ENCODE data around the gene UTP20. TPM values are rescaled to one million over a fixed set of nuclear protein-coding genes. Genes with fewer than 3 reads are reported as not detected.

The UTP20 gene
- total and polyA plus RNA-seq, 2 donors (not counting 3 experiments of a cell fraction or from before 2014, with no cell fraction given) = 4.6 to 23.1 TPM

DNA sequence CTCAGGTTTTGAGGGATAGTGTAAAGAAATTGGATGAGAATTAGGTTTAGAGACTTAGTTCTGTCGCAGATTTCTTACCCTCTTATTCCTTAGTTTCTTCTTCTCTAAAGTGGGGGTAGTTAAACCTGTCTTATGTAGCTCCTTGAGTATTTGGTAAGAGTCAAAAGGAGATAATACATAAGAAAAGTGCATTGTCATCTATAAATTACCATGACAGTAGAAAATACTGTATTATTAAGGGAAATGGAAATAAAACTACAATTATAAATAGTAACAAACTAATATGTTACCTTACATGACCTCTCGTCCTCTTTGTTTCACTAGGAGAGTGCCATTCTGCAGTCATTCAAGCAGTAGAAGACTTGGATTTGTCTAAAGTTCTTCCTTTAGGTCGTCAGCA, 49.0 kb downstream of the UTP20 start:
- no peaks in the 10 kb centered on the region for H3K79me2 ChIP-seq (ENCODE audit: control insufficient read depth, insufficient read depth, low read length)

More for the DNA sequence above, 49.0 kb downstream of the UTP20 start:
- no peaks in the 10 kb centered on the region for H3K4me1 ChIP-seq (ENCODE audit: control insufficient read depth, extremely low read depth, insufficient read depth, low read length)
- dilution Hi-C loops (cut with MboI; ENCODE audit: extremely low pct_ligation_motif_present, low sequenced_read_pairs) (no loop called here), intact Hi-C loops (cut with micrococcal nuclease) (no loop called here)
- DNase-seq (ENCODE audit: low read depth, low spot score) (no peak), FAIRE-seq (no peak)
- no peak overlapping the region for H3K27ac ChIP-seq (ENCODE audit: insufficient read depth, low read depth, low read length)
- H3K4me3 ChIP-seq (replicated peaks in 1 of 3; ENCODE audit: insufficient read depth in 1 of 3, low read depth in 1 of 3, low read length in 3 of 3) = no peak overlapping the region
- ChIA-PET CTCF (no interaction called here), POLR2A (no interaction called here)
- no peaks in the 10 kb centered on the region for H3K27me3 ChIP-seq (ENCODE audit: control insufficient read depth in 2 of 2, insufficient read depth in 2 of 2, low read length in 2 of 2)
- peaks cover 7 to 14% of the 10 kb centered on the region in 2 experiments for H3K36me3 ChIP-seq (ENCODE audit: control insufficient read depth in 2 of 2, extremely low read depth in 1 of 2, insufficient read depth in 2 of 2, low read length in 2 of 2)
- H3K9me1 ChIP-seq (replicated peaks; ENCODE audit: control insufficient read depth, extremely low read depth, insufficient read depth, low read length) = no peaks in the 10 kb centered on the region
- no peak overlapping the region for H2AFZ ChIP-seq (ENCODE audit: low read depth, low read length)
- H3K4me2 ChIP-seq (ENCODE audit: insufficient read depth, low read length) = no peak overlapping the region
- no TSS peak for BruUV-seq (replicated peaks)
- no peak for TF ChIP-seq MYC (IDR thresholded peaks at IDR 0.05; ENCODE audit: low read depth, low read length)
- TF ChIP-seq POLR2A (IDR thresholded peaks at IDR 0.05; ENCODE audit: low read depth, low read length) = no peak
- no peak for TF ChIP-seq GATA2 (IDR thresholded peaks at IDR 0.05; ENCODE audit: insufficient read depth, insufficient read length, low read depth, low read length)
- TF ChIP-seq JUN (IDR thresholded peaks at IDR 0.05; ENCODE audit: borderline replicate concordance, insufficient read depth, insufficient read length, low read depth) = no peak
- no peak for TF ChIP-seq POLR2AphosphoS5 (IDR thresholded peaks at IDR 0.05; ENCODE audit: insufficient read depth, low read depth, low read length)
- no peak for TF ChIP-seq FOS (IDR thresholded peaks at IDR 0.05; ENCODE audit: borderline replicate concordance, insufficient read depth, low read length)
- TF ChIP-seq MAX (IDR thresholded peaks at IDR 0.05; ENCODE audit: insufficient read depth, insufficient read length) = no peak
- TF ChIP-seq CTCF (IDR thresholded peaks at IDR 0.05; ENCODE audit: extremely low read depth in 1 of 2, insufficient read depth in 1 of 2, low read depth in 1 of 2, low read length in 2 of 2) = no peak
- no peak for TF ChIP-seq EZH2 (IDR thresholded peaks at IDR 0.05; ENCODE audit: borderline replicate concordance, low read depth, low read length, severe bottlenecking)
- H4K20me1 ChIP-seq (replicated peaks; ENCODE audit: control insufficient read depth, extremely low read depth, insufficient read depth, low read length) = no peaks in the 10 kb centered on the region
- no peaks in the 10 kb centered on the region for H3K9me3 ChIP-seq (replicated peaks; ENCODE audit: control insufficient read depth, insufficient read depth, low read length)
- H3K9ac ChIP-seq (replicated peaks; ENCODE audit: extremely low read depth, insufficient read depth, low read length) = no peak overlapping the region

Measured in endothelial cell of umbilical vein (primary cell).